Lung (tissue), 12 donors: Measurements from ENCODE around the gene AGR2. TPM values are rescaled to one million over a fixed set of nuclear protein-coding genes. Genes with fewer than 3 reads are reported as not detected.
A peak's percentile ranks its signal among the peaks of the same experiment; 100 is the strongest.
"Not testable (repeated sequence)": the region's sequence is repeated elsewhere in the genome, so short reads cannot be mapped to it uniquely, and the experiment has no call there.

Experiments
- ATAC-seq: fragments of 200-7000 bp; cut with Tn5 transposase; one replicate; pipeline ENCODE4 v1.9.1; 2020; ENCODE audit warnings: moderate number of reproducible peaks; ENCODE audit not compliant: insufficient read depth, low FRiP score
- DNase-seq, 3 donors: peaks; one replicate each; pipeline ENCODE4 v3.0.0-alpha.2; 2013 to 2017
- H3K27ac ChIP-seq, 2 donors: one replicate each; pipeline ENCODE4 v1.5.1; 2013; ENCODE audit warnings: mild to moderate bottlenecking in 2 of 2, moderate library complexity in 2 of 2, control low read depth in 1 of 2, inconsistent platforms in 1 of 2, low read depth in 1 of 2, low read length in 1 of 2
- H3K27me3 ChIP-seq, 3 donors: one replicate each; pipeline ENCODE4 v1.5.1; 2013; ENCODE audit warnings: low read length in 2 of 3; ENCODE audit not compliant: control insufficient read depth in 3 of 3, insufficient read depth in 3 of 3
- H3K36me3 ChIP-seq, 4 donors: one replicate each; pipeline ENCODE4 v1.5.1; 2013; ENCODE audit warnings: low read length in 4 of 4, mild to moderate bottlenecking in 1 of 4, moderate library complexity in 1 of 4; ENCODE audit not compliant: control insufficient read depth in 4 of 4, insufficient read depth in 4 of 4
- H3K4me1 ChIP-seq, 5 donors: one replicate each; pipeline ENCODE4 v1.5.1; 2013; ENCODE audit warnings: low read length in 5 of 5, mild to moderate bottlenecking in 2 of 5, moderate library complexity in 1 of 5; ENCODE audit not compliant: control insufficient read depth in 5 of 5, insufficient read depth in 5 of 5
- H3K4me3 ChIP-seq: one replicate; pipeline ENCODE4 v1.5.1; 2013; ENCODE audit warnings: mild to moderate bottlenecking, control low read depth, moderate library complexity
- H3K9ac ChIP-seq, 2 donors: one replicate each; pipeline ENCODE4 v1.5.1; 2013; ENCODE audit warnings: low read length in 2 of 2, control low read depth in 1 of 2; ENCODE audit not compliant: insufficient read depth in 1 of 2
- H3K9me3 ChIP-seq, 4 donors: one replicate each; pipeline ENCODE4 v1.5.1; 2013; ENCODE audit warnings: low read length in 3 of 4, mild to moderate bottlenecking in 1 of 4, moderate library complexity in 1 of 4; ENCODE audit not compliant: control insufficient read depth in 4 of 4, insufficient read depth in 3 of 4
- WGBS, 2 donors: extraction: QIAGEN DNeasy Blood & Tissue Kit; methylation state at CpG; one replicate each; pipeline ENCODE4 v1.1.7; 2013; 5-methylcytosine and 5-hydroxymethylcytosine counted together
- polyA plus RNA-seq, 2 donors: library from polyadenylated mRNA; stranded (reverse); fragments of 200-250 nt; gene quantifications; one replicate each; pipeline ENCODE4 v1.2.1, GENCODE V29; 2013
- total RNA-seq, 2 donors: library from RNA; depleted of rRNA in 1 of 2; stranded (reverse); fragments of >200 nt in 1 of 2; gene quantifications; one replicate each; pipeline ENCODE4 v1.2.1, GENCODE V29; 2014 to 2021
- TF ChIP-seq, protein P1 (sequence below): IDR thresholded peaks from 2 replicates; pipeline ENCODE4 v1.5.1; 2012; ENCODE audit warnings: mild to moderate bottlenecking; ENCODE audit errors: control extremely low read depth, extremely low read depth
- donor health status: control.
- donor health status: control.
- donor health status: Bipolar disorder and iron deficiency.
- donor health status: healthy.
- donor health status: DM: yes; HTN: yes; CAD: no.

The AGR2 gene
- total and polyA plus RNA-seq, 4 donors, result 137 to 420 (median 290) TPM

GRCh38 chr7:16770657-16771329 is 34.0 kb downstream of the AGR2 start:
- TF ChIP-seq, protein P1, sequence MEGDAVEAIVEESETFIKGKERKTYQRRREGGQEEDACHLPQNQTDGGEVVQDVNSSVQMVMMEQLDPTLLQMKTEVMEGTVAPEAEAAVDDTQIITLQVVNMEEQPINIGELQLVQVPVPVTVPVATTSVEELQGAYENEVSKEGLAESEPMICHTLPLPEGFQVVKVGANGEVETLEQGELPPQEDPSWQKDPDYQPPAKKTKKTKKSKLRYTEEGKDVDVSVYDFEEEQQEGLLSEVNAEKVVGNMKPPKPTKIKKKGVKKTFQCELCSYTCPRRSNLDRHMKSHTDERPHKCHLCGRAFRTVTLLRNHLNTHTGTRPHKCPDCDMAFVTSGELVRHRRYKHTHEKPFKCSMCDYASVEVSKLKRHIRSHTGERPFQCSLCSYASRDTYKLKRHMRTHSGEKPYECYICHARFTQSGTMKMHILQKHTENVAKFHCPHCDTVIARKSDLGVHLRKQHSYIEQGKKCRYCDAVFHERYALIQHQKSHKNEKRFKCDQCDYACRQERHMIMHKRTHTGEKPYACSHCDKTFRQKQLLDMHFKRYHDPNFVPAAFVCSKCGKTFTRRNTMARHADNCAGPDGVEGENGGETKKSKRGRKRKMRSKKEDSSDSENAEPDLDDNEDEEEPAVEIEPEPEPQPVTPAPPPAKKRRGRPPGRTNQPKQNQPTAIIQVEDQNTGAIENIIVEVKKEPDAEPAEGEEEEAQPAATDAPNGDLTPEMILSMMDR, result no peak
- Histone ChIP-seq H3K27me3 (no peaks in the 10 kb centered on the region), H3K27ac (peak overlapping the region in 1 of 2 donors; percentile 22), H3K36me3 (no peaks in the 10 kb centered on the region), H3K9ac (no peak overlapping the region), H3K4me3 (no peak overlapping the region), H3K4me1 (peaks cover 0 to 9% (median 4%) of the 10 kb centered on the region in 5 donors), H3K9me3 (no peaks in the 10 kb centered on the region)
- no peak for DNase-seq
- no peak for ATAC-seq
- 51 to 61% methylated on average over 6 of the region's 6 CpGs for WGBS, 2 donors

DNA sequence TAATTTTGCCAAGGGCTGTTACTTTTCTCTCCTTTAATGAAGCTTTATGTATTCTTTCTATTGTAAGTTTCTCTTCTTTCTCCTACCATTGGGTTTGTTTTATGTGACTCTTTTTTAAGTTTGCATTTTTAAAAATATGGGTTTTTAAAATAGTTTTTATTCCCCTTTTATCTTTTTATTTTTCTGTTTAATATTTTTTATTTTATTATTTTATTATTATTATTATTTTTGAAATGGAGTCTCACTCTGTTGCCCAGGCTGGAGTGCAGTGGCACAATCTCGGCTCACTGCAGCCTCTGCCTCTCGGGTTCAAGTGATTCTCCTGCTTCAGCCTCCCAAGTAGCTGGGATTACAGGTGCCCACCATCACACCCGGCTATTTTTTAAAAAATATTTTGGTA is 34.8 kb downstream of the AGR2 start:
- WGBS, 2 donors, result 93 to 97% methylated on average over 3 of the region's 3 CpGs

DNA sequence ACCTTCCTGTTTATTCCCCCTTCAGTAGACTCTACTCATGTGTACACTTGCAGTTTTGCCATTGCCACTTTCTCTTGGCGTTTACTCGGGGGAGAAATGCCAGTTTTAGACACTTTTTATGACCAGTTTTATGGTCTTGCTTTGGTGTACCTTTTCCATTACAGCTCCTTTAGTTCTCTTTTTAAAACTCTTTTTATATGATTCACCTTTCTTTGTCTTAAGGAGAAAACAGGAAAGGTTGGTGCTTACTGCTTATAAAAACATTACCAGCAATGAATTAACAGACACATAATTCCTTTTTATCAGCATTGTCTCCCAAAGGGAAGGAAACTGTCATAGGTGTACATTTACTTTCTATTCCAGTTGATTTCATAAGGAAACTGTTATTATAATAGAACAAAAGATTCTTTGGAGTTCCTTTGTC is 39.4 kb downstream of the AGR2 start:
- no peaks in the 10 kb centered on the region for H3K27me3 ChIP-seq
- H3K27ac ChIP-seq, result peak overlapping the region in 1 of 2 donors; percentile 56
- ATAC-seq (no peak), DNase-seq (no peak)
- H3K4me1 ChIP-seq, result peaks cover 0 to 4% (median 0%) of the 10 kb centered on the region in 5 donors
- WGBS, 2 donors, result 55% methylated on average over 2 of the region's 2 CpGs
- peaks cover 0 to 4% (median 0%) of the 10 kb centered on the region in 4 donors for H3K9me3 ChIP-seq
- TF ChIP-seq, protein P1, result no peak
- no peak overlapping the region for H3K4me3 ChIP-seq
- no peak overlapping the region for H3K9ac ChIP-seq
- peaks cover 0 to 4% (median 0%) of the 10 kb centered on the region in 4 donors for H3K36me3 ChIP-seq

More for the DNA sequence above, 34.8 kb downstream of the AGR2 start:
- H3K4me1 ChIP-seq, ATAC-seq, H3K9ac ChIP-seq, DNase-seq, H3K4me3 ChIP-seq, H3K9me3 ChIP-seq, H3K36me3 ChIP-seq, H3K27me3 ChIP-seq, H3K27ac ChIP-seq: not testable (repeated sequence)

DNA sequence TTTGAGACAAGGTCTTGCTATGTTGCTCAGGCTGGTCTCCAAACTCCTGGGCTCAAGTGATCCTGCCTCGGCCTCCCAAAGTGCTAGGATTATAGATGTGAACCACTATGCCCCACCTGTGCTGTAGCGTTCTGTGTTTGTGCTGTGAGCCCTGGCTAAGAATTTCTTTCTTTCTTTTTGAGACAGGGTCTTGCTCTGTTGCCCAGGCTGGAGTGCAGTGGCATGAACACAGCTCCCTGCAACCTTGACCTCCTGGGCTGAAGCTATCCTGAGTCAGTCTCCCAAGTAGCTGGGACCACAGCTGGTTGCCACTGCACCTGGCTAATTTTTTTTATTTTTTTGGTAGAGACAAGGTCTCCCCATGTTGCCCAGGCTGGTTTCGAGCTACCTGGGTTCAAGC is 39.9 kb downstream of the AGR2 start:
- DNase-seq (no peak), ATAC-seq (no peak)
- H3K27me3 ChIP-seq, result no peaks in the 10 kb centered on the region
- TF ChIP-seq, protein P1, result no peak
- peak overlapping the region in 1 of 2 donors; percentile 56 for H3K27ac ChIP-seq
- no peak overlapping the region for H3K4me3 ChIP-seq
- H3K36me3 ChIP-seq, result peaks cover 0 to 4% (median 0%) of the 10 kb centered on the region in 4 donors
- no peak overlapping the region for H3K9ac ChIP-seq
- H3K9me3 ChIP-seq, result peaks cover 0 to 4% (median 0%) of the 10 kb centered on the region in 4 donors
- WGBS, 2 donors, result 88 to 93% methylated on average over 3 of the region's 3 CpGs
- H3K4me1 ChIP-seq, result peaks cover 0 to 4% (median 0%) of the 10 kb centered on the region in 5 donors
